GM19193 (cell line): ENCODE data around the gene ZNF296.

Experiments
- POLR2A ChIP-seq: IDR thresholded peaks from 4 replicates; pipeline ENCODE4 v1.6.1; 2011; ENCODE audit not compliant: insufficient read depth, insufficient read length; ENCODE audit errors: extremely low read depth

ZNF296 gene

DNA sequence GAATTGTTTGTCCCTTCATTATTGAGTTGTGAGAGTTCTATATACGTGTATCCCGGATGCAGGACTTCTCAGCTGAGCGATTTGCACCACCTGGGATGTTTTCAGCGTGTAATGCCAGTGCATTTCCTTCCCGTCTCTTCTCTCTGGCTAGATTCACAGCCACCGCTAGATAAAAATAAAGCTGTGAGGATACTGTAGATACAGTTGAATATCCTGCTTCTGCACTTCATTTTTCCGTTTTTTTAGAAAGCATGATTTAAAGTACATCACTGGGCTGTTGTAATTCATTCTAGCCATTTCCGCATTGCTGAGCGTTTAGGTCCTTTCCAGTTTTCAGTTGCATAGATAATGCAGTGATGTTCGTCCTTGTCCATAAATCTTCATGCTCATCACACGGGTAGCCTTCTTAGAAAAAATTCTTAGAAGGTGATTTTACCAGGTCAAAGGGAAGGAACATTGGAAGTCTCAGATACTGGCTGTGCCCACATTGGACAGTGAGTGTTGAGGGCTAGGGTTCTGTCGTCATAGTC, 31.4 kb upstream of the ZNF296 start:
- TF ChIP-seq POLR2A, result no peak

- TF ChIP-seq POLR2A, result no peak
These were observed 28.5 kb upstream of the ZNF296 start for GRCh38 chr19:45104658-45105349.

DNA sequence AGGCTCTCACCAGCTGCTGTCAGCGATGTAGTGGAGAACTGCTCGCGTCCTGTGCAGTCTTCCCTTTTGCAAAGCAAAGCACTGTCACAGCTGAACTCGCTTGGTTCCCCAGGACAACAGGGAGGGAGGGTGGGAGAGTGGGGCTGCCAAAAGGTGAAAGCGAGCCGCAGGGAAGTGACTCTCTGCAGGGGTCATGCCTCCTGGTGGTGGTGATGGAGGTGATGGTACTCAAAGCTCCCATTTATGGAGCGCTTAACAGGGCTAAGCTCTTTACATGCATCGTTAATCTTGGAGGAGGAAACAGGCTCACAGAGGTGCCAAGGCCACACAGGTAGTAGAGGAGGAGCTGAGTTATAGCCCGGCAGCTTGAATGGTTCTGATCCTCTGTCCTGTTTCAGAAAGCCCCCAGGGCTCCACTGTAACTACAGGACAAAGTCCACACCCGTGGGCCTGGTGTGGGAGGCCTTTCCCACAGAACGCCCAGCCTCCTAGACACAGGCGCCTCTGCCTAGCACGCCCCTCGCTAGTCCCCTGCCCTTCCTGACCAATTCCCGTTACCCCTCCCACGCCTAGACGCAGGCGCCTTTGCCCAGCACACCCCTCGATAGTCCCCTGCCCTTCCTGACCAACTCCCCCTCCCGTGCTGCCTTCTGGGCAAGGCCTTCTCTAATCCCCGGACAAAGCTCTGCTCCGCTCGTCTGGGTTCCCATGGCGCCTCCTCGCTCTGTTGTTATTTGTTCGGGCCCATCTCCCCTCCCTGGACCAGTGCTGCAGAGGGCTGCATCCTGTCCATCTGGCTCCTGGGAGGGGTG, 27.4 kb upstream of the ZNF296 start:
- TF ChIP-seq POLR2A, result no peak

GRCh38 chr19:45103156-45103507, 26.9 kb upstream of the ZNF296 start:
- TF ChIP-seq POLR2A, result peak; percentile 52

GRCh38 chr19:45102481-45102880, 26.2 kb upstream of the ZNF296 start:
- no peak for TF ChIP-seq POLR2A

DNA sequence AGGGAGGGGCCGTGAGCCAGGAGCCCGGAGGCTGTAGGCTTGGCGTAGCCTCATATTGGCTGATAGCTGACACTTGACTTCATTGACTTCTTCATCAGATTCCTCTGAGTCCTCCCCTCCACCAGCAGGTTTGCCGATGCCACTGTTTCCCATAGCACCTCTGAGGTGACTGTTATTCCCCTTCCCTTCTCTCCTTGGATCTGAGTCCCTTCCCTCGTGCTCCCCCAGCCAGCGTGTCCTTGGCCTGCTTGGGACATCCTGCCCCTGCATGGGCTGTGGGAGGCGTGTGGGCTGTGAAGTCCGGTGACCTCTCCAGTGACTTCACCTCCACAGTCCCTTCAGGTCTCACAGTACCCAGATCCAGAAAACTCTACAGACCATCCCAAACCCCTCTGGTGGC, 25.5 kb upstream of the ZNF296 start:
- no peak for TF ChIP-seq POLR2A

DNA sequence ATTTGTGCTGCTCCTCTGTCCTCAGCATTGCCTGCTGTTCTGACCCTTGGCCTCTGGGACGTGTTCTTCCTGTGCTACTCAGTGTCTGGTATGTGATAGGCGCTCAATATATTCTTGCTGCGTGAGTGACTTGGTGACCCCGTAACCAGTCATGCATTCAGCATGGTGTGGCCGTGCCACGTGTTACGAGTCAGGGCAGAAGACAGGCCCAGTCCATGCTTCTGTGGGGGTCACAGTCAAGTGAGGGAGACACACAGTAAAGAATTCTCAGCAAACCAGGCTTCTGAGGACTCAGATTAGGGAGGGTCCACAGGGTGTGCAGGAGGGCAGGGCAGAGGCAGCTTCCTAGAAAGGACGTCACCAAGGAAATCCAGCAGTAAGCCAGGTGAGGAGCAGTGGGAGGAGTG, 24.6 kb upstream of the ZNF296 start:
- TF ChIP-seq POLR2A, result no peak

- TF ChIP-seq POLR2A, result no peak
These were observed 23.9 kb upstream of the ZNF296 start for GRCh38 chr19:45100201-45100600.

- no peak for TF ChIP-seq POLR2A
These were observed 23.4 kb upstream of the ZNF296 start for GRCh38 chr19:45099467-45100191.

GRCh38 chr19:45098521-45099466, 22.5 kb upstream of the ZNF296 start:
- no peak for TF ChIP-seq POLR2A

DNA sequence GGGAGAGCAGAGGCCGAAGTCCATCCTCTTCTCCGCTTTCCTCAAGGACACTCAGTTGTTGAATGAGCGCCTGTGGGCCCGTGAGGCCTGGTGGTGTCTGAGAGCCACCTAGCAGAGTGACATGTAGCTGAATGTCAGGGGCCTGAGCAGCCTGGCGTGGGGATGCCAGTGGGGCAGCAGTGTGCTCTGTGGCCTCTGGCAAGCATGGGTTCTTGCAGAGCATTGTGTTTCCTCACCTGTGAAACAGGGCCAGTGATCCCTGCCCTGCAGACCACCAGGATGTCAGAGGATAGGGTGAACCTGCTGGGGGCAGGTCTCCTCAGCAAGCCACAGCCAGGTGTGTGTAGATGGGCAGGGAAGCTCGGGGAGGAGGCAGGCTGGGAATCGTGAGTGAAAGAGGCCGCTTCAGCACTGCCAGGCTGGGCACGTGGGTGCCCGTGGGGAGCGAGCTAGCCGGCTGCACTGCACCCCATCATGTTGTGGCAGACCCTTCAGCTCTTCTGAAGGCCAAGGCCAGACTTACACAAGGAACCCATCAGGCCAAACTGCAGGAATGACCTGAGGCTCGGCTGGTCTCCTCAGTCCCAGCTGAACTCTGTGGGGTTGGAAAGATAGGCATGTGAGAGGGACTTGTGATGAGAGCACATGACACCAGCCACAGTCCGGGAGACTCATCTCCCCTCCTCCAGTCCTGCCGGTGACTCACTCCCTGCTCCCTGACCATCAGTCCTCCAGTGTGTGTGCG, 21.7 kb upstream of the ZNF296 start:
- no peak for TF ChIP-seq POLR2A

- TF ChIP-seq POLR2A, result no peak
These were observed 21.1 kb upstream of the ZNF296 start for GRCh38 chr19:45097450-45097775.

DNA sequence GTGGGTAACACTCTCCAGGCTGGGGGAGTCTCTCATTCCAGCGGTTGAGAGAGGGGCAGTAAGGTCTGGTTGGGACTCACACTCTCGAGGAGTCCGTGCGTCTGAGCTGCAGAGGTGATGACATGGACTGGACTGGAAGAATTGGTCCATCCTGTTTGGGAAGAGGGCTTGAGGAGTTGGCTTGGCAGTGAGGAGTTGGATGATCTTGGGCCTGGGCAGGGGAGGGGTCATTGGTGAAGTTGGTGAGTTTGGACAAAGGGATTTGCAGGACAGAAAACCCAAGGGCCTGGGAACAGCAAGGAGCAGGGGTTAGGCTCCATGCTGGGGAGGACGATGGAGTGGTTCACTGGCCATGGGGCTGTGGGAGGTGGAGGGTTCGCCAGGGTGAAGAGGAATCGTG, 20.4 kb upstream of the ZNF296 start:
- no peak for TF ChIP-seq POLR2A
